Fibroblast of lung (primary cell): ENCODE data around the gene OR6K6.

Experiments used
- CTCF ChIP-seq, 2 donors: IDR thresholded peaks in 1 of 2; conservative IDR thresholded peaks in 1 of 2; 1 replicate in 1 of 2; 2 replicates in 1 of 2; pipeline ENCODE4 v1.5.1; 2011 to 2012; ENCODE audit warnings: low read length in 2 of 2, control low read depth in 1 of 2, inconsistent platforms in 1 of 2, low read depth in 1 of 2, mild to moderate bottlenecking in 1 of 2
- EZH2 ChIP-seq: IDR thresholded peaks from 2 replicates; pipeline ENCODE4 v1.5.1; 2012; ENCODE audit warnings: low read length, control low read depth, mild to moderate bottlenecking; ENCODE audit errors: missing control alignments

- TF ChIP-seq CTCF (conservative IDR thresholded peaks at IDR 0.05 in 1 of 2, IDR thresholded peaks at IDR 0.05 in 1 of 2; ENCODE audit: low read depth in 1 of 2, low read length in 2 of 2): no peak
- TF ChIP-seq EZH2: no peak
These were observed 49.2 kb downstream of the OR6K6 start for GRCh38 chr1:158803678-158804077.
